ENCODE measurements around the gene NKX2-2. TPM values are rescaled to one million over a fixed set of nuclear protein-coding genes. Genes with fewer than 3 reads are reported as not detected.

NKX2-2 gene
- total and polyA plus RNA-seq, 2 of the 8 experiments (the other 6 are each of a cell fraction or from before 2014, with no cell fraction given) = not detected

GRCh38 chr20:21500599-21500998 lies 13.3 kb downstream of the NKX2-2 start (continued):
- TF ChIP-seq SP4 (IDR thresholded peaks at IDR 0.05; ENCODE audit: low read length) = no peak
